ENCODE data around the gene JPT1. TPM values are rescaled to one million over a fixed set of nuclear protein-coding genes. Genes with fewer than 3 reads are reported as not detected.
A peak's percentile ranks its signal among the peaks of the same experiment; 100 is the strongest.

The JPT1 gene
- total RNA-seq, 1 experiment from 2014 or later, result 210 TPM

- Histone ChIP-seq H3K9me3 (no peaks in the 10 kb centered on the region), H3K36me3 (ENCODE audit: control insufficient read depth, insufficient read depth, low read length) (peaks cover 3% of the 10 kb centered on the region), H3K4me1 (peaks cover 57% of the 10 kb centered on the region), H3K27me3 (replicated peaks; ENCODE audit: control insufficient read depth, insufficient read depth, low read length) (no peaks in the 10 kb centered on the region), H3K4me3 (ENCODE audit: low read depth, low read length) (no peak overlapping the region)
- POLR2A ChIA-PET, result interaction anchor here (1.7 kb wide), 1 partner anchor 18 kb away, joined by 9 read pairs; no protein-coding TSS in a partner anchor
- Mint-ChIP-seq H3K4me1 (ENCODE audit: low read depth, unreplicated experiment) (peaks cover 64% of the 10 kb centered on the region), H3K27ac (ENCODE audit: unreplicated experiment) (peak overlapping the region; percentile 87), H3K27me3 (ENCODE audit: insufficient read depth, unreplicated experiment) (no peaks in the 10 kb centered on the region), H3K9me3 (ENCODE audit: unreplicated experiment) (no peaks in the 10 kb centered on the region), H3K4me3 (ENCODE audit: unreplicated experiment) (no peak overlapping the region), H3K36me3 (ENCODE audit: insufficient read depth, unreplicated experiment) (peaks cover 56% of the 10 kb centered on the region)
- CTCF ChIA-PET, result interaction anchor here (0.5 to 1.8 kb wide), 4 partner anchors 11 to 252 kb away, joined by 3 to 7 read pairs (median 4); no protein-coding TSS in a partner anchor
- intact Hi-C loops (cut with micrococcal nuclease; ENCODE audit: unreplicated experiment), result no loop called here
- no peak for DNase-seq
- TF ChIP-seq, protein P1, sequence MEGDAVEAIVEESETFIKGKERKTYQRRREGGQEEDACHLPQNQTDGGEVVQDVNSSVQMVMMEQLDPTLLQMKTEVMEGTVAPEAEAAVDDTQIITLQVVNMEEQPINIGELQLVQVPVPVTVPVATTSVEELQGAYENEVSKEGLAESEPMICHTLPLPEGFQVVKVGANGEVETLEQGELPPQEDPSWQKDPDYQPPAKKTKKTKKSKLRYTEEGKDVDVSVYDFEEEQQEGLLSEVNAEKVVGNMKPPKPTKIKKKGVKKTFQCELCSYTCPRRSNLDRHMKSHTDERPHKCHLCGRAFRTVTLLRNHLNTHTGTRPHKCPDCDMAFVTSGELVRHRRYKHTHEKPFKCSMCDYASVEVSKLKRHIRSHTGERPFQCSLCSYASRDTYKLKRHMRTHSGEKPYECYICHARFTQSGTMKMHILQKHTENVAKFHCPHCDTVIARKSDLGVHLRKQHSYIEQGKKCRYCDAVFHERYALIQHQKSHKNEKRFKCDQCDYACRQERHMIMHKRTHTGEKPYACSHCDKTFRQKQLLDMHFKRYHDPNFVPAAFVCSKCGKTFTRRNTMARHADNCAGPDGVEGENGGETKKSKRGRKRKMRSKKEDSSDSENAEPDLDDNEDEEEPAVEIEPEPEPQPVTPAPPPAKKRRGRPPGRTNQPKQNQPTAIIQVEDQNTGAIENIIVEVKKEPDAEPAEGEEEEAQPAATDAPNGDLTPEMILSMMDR (IDR thresholded peaks at IDR 0.05; ENCODE audit: insufficient read depth in 1 of 2, low read depth in 1 of 2, low read length in 1 of 2, severe bottlenecking in 1 of 2, unreplicated experiment in 1 of 2), result no peak
- BruUV-seq (replicated peaks), result no TSS peak
These were observed 59.4 kb downstream of the JPT1 start for GRCh38 chr17:75094871-75095399.

GRCh38 chr17:75093548-75094158, 60.7 kb downstream of the JPT1 start:
- Mint-ChIP-seq H3K4me3 (ENCODE audit: unreplicated experiment) (peak overlapping the region; percentile 34), H3K4me1 (ENCODE audit: low read depth, unreplicated experiment) (peaks cover 63% of the 10 kb centered on the region), H3K27me3 (ENCODE audit: insufficient read depth, unreplicated experiment) (no peaks in the 10 kb centered on the region), H3K27ac (ENCODE audit: unreplicated experiment) (peak overlapping the region; percentile 87), H3K9me3 (ENCODE audit: unreplicated experiment) (no peaks in the 10 kb centered on the region), H3K36me3 (ENCODE audit: insufficient read depth, unreplicated experiment) (peaks cover 51% of the 10 kb centered on the region)
- no peaks in the 10 kb centered on the region for H3K9me3 ChIP-seq
- POLR2A ChIA-PET, result interaction anchor here (0.5 to 0.9 kb wide), 3 partner anchors 17 to 59 kb away, joined by 3 to 4 read pairs (median 3); no protein-coding TSS in a partner anchor
- H3K36me3 ChIP-seq (ENCODE audit: control insufficient read depth, insufficient read depth, low read length), result peaks cover 3% of the 10 kb centered on the region
- intact Hi-C loops (cut with micrococcal nuclease; ENCODE audit: unreplicated experiment), result loop anchor here (2.0 kb wide), 2 partner anchors 15 kb away; partner anchors contain the start of gene ARMC7
- DNase-seq, result peak; percentile 85 to 87
- no TSS peak for BruUV-seq (replicated peaks)
- CTCF ChIA-PET, result interaction anchor here (1.2 to 1.8 kb wide), 2 partner anchors 21 to 34 kb away, joined by 4 to 7 read pairs; no protein-coding TSS in a partner anchor
- TF ChIP-seq, protein P1 (IDR thresholded peaks at IDR 0.05; ENCODE audit: insufficient read depth in 1 of 2, low read depth in 1 of 2, low read length in 1 of 2, severe bottlenecking in 1 of 2, unreplicated experiment in 1 of 2), result no peak
- no peaks in the 10 kb centered on the region for H3K27me3 ChIP-seq (replicated peaks; ENCODE audit: control insufficient read depth, insufficient read depth, low read length)
- no peak overlapping the region for H3K4me3 ChIP-seq (ENCODE audit: low read depth, low read length)
- H3K4me1 ChIP-seq, result peaks cover 67% of the 10 kb centered on the region

- CTCF ChIA-PET, result interaction anchor here (0.8 to 1.3 kb wide), 4 partner anchors 14 to 110 kb away, joined by 3 to 5 read pairs (median 4); no protein-coding TSS in a partner anchor
- POLR2A ChIA-PET, result interaction anchor here (0.5 to 0.9 kb wide), 4 partner anchors 13 to 42 kb away, joined by 3 to 7 read pairs (median 4); no protein-coding TSS in a partner anchor
- no peaks in the 10 kb centered on the region for H3K9me3 ChIP-seq
- intact Hi-C loops (cut with micrococcal nuclease; ENCODE audit: unreplicated experiment), result loop anchor here (2.0 kb wide), 2 partner anchors 13 to 17 kb away; partner anchors contain the start of gene ARMC7
- Mint-ChIP-seq H3K4me3 (ENCODE audit: unreplicated experiment) (peak overlapping the region; percentile 20), H3K36me3 (ENCODE audit: insufficient read depth, unreplicated experiment) (peaks cover 57% of the 10 kb centered on the region), H3K4me1 (ENCODE audit: low read depth, unreplicated experiment) (peaks cover 58% of the 10 kb centered on the region), H3K27me3 (ENCODE audit: insufficient read depth, unreplicated experiment) (no peaks in the 10 kb centered on the region), H3K27ac (ENCODE audit: unreplicated experiment) (peak overlapping the region; percentile 87), H3K9me3 (ENCODE audit: unreplicated experiment) (no peaks in the 10 kb centered on the region)
- TF ChIP-seq, protein P1 (IDR thresholded peaks at IDR 0.05; ENCODE audit: insufficient read depth in 1 of 2, low read depth in 1 of 2, low read length in 1 of 2, severe bottlenecking in 1 of 2, unreplicated experiment in 1 of 2), result no peak
- peaks cover 75% of the 10 kb centered on the region for H3K4me1 ChIP-seq
- no TSS peak for BruUV-seq (replicated peaks)
- DNase-seq, result no peak
- no peak overlapping the region for H3K4me3 ChIP-seq (ENCODE audit: low read depth, low read length)
- no peaks in the 10 kb centered on the region for H3K27me3 ChIP-seq (replicated peaks; ENCODE audit: control insufficient read depth, insufficient read depth, low read length)
- no peaks in the 10 kb centered on the region; the same call in 1 of the 2 replicates for H3K36me3 ChIP-seq (ENCODE audit: control insufficient read depth, insufficient read depth, low read length)
These were observed 62.4 kb downstream of the JPT1 start for GRCh38 chr17:75091855-75092327.

All from Caco-2 (cell line).